A549 (cell line): ENCODE data around the gene STIM1. TPM values are rescaled to one million over a fixed set of nuclear protein-coding genes. Genes with fewer than 3 reads are reported as not detected.

Experiments
- ATAC-seq, 2 experiments: fragments of 200-7000 bp in 1 of 2; fragments of >200 bp in 1 of 2; cut with Nextera tagmentation in 1 of 2; cut with Tn5 transposase in 1 of 2; 3 replicates each; pipeline versions ENCODE4 v1.8.0 to v1.9.1; 2018 to 2020; ENCODE audit warnings: mild to moderate bottlenecking in 1 of 2, moderate library complexity in 1 of 2
- CTCF ChIA-PET: fragments of 300-600 bp; sonication (Branson Sonifier 250); formaldehyde crosslinking; extraction: SDS; loops from one replicate; lab custom pipeline; 2021; ENCODE audit warnings: antibody characterized with exemption, inconsistent platforms; lab: Yijun Ruan, JAX
- POLR2A ChIA-PET: fragments of 350-600 bp; formaldehyde crosslinking; extraction: SDS; loops from one replicate; lab custom pipeline; 2021; ENCODE audit warnings: antibody characterized with exemption, inconsistent platforms; lab: Yijun Ruan, JAX
- DNase-seq, 2 experiments: peaks; one replicate each; pipeline versions ENCODE4 v3.0.0 to v3.0.0-alpha.2; 2011 to 2016; ENCODE audit warnings: low read depth in 1 of 2, low spot score in 1 of 2
- FAIRE-seq: peaks from 2 replicates; lab custom pipeline; 2011; peaks lifted over from hg19 to GRCh38; lab: Jason Lieb, UNC
- H3K27ac ChIP-seq, 2 experiments: fragments of >200 bp; sonication (Bioruptor Twin); formaldehyde crosslinking; 3 replicates each; pipeline ENCODE4 v1.5.1; 2016 to 2017
- H3K4me1 ChIP-seq: fragments of >200 bp; sonication (Bioruptor Twin); formaldehyde crosslinking; 3 replicates; pipeline ENCODE4 v1.6.1; 2016
- H3K4me2 ChIP-seq: fragments of >200 bp; sonication (Bioruptor Twin); formaldehyde crosslinking; 3 replicates; pipeline ENCODE4 v1.6.1; 2016
- H3K4me3 ChIP-seq: fragments of >200 bp; sonication (Bioruptor Twin); formaldehyde crosslinking; 3 replicates; pipeline ENCODE4 v1.5.1; 2016
- H3K9me3 ChIP-seq: fragments of >200 bp; sonication (Bioruptor Twin); formaldehyde crosslinking; 3 replicates; pipeline ENCODE4 v1.6.1; 2016
- BCL3 ChIP-seq: fragments of >200 bp; sonication (Bioruptor Twin); formaldehyde crosslinking; IDR thresholded peaks from 3 replicates; pipeline ENCODE4 v1.6.1; 2016
- BHLHE40 ChIP-seq: IDR thresholded peaks from 2 replicates; pipeline ENCODE4 v1.6.1; 2012; ENCODE audit warnings: low read depth, low read length, inconsistent platforms
- CHD2 ChIP-seq: fragments of 150-350 bp; IDR thresholded peaks from 2 replicates; pipeline ENCODE4 v1.6.1; 2014; ENCODE audit warnings: low read length; ENCODE audit not compliant: partially characterized antibody
- E2F6 ChIP-seq: IDR thresholded peaks from 2 replicates; pipeline ENCODE4 v1.6.1; 2012; ENCODE audit warnings: low read depth, borderline replicate concordance
- EHF ChIP-seq: fragments of 250-450 bp; sonication (Bioruptor Pico); IDR thresholded peaks from 2 replicates; pipeline ENCODE4 v1.5.0; 2020; ENCODE audit warnings: mild to moderate bottlenecking
- ELK1 ChIP-seq: fragments of 150-350 bp; IDR thresholded peaks from 2 replicates; pipeline ENCODE4 v1.6.1; 2014; ENCODE audit warnings: low read depth, mild to moderate bottlenecking, low read length
- GATA3 ChIP-seq: IDR thresholded peaks from 2 replicates; pipeline ENCODE4 v1.6.1; 2012; ENCODE audit warnings: borderline replicate concordance
- HEYL ChIP-seq: fragments of 250-450 bp; sonication (Bioruptor Pico); IDR thresholded peaks from 2 replicates; pipeline ENCODE4 v1.8.0; 2021; ENCODE audit warnings: mild to moderate bottlenecking, moderate library complexity
- HMGXB4 ChIP-seq: fragments of 250-450 bp; sonication (Bioruptor Pico); IDR thresholded peaks from 2 replicates; pipeline ENCODE4 v1.5.0; 2021; ENCODE audit warnings: mild to moderate bottlenecking, moderate library complexity, borderline replicate concordance
- HOXA7 ChIP-seq: fragments of 250-450 bp; sonication (Bioruptor Pico); IDR thresholded peaks from 2 replicates; pipeline ENCODE4 v1.5.0; 2020; ENCODE audit warnings: mild to moderate bottlenecking, moderate library complexity
- HOXB5 ChIP-seq: fragments of 250-450 bp; sonication (Bioruptor Pico); IDR thresholded peaks from 2 replicates; pipeline ENCODE4 v1.5.0; 2020; ENCODE audit warnings: mild to moderate bottlenecking, moderate library complexity
- JUN ChIP-seq, 2 experiments: fragments of >200 bp; sonication (Bioruptor Twin); formaldehyde crosslinking; IDR thresholded peaks; 2 replicates in 1 of 2; 3 replicates in 1 of 2; pipeline ENCODE4 v1.6.1; 2016 to 2017
- JUNB ChIP-seq: fragments of >200 bp; sonication (Bioruptor Twin); formaldehyde crosslinking; IDR thresholded peaks from 2 replicates; pipeline ENCODE4 v1.6.1; 2016
- MAFK ChIP-seq: fragments of 450-650 bp; IDR thresholded peaks from 2 replicates; pipeline ENCODE4 v1.6.1; 2014; ENCODE audit not compliant: partially characterized antibody
- MAZ ChIP-seq: fragments of 150-350 bp; IDR thresholded peaks from 2 replicates; pipeline ENCODE4 v1.6.1; 2014; ENCODE audit warnings: antibody characterized with exemption, low read depth, low read length, borderline replicate concordance
- MYC ChIP-seq: IDR thresholded peaks from 2 replicates; pipeline ENCODE4 v1.6.1; 2012; ENCODE audit warnings: mild to moderate bottlenecking, inconsistent platforms, low read length, improper control_type of control experiment, borderline replicate concordance
- NPAS2 ChIP-seq: fragments of 250-450 bp; sonication (Bioruptor Pico); IDR thresholded peaks from 2 replicates; pipeline ENCODE4 v1.8.0; 2022; ENCODE audit warnings: mild to moderate bottlenecking, moderate library complexity, borderline replicate concordance
- NR3C1 ChIP-seq: fragments of >200 bp; sonication (Bioruptor Twin); formaldehyde crosslinking; IDR thresholded peaks from 3 replicates; pipeline ENCODE4 v1.6.1; 2017
- PHF8 ChIP-seq: fragments of 200-600 bp; sonication (generic); IDR thresholded peaks from 2 replicates; pipeline ENCODE4 v1.6.1; 2016; ENCODE audit warnings: low read depth, mild to moderate bottlenecking, antibody characterized with exemption, moderate library complexity, borderline replicate concordance
- REST ChIP-seq: fragments of 200-600 bp; sonication (generic); IDR thresholded peaks from 2 replicates; pipeline ENCODE4 v1.6.1; 2016; ENCODE audit warnings: antibody characterized with exemption, mild to moderate bottlenecking, moderate library complexity
- RNF2 ChIP-seq: fragments of 200-600 bp; sonication (generic); IDR thresholded peaks from 2 replicates; pipeline ENCODE4 v1.6.1; 2016; ENCODE audit warnings: low read depth, mild to moderate bottlenecking, antibody characterized with exemption, moderate library complexity, borderline replicate concordance
- TP53 ChIP-seq: fragments of 250-450 bp; sonication (Bioruptor Pico); IDR thresholded peaks from 2 replicates; pipeline ENCODE4 v1.5.0; 2021; ENCODE audit warnings: mild to moderate bottlenecking, moderate library complexity
- ZSCAN20 ChIP-seq: fragments of 250-450 bp; sonication (Bioruptor Pico); IDR thresholded peaks from 2 replicates; pipeline ENCODE4 v1.8.0; 2022; ENCODE audit warnings: mild to moderate bottlenecking, moderate library complexity
- WGBS: methylation state at CpG from one replicate; pipeline ENCODE4 v1.1.6; 2017; ENCODE audit errors: missing lambda C conversion rate; 5-methylcytosine and 5-hydroxymethylcytosine counted together
- polyA plus RNA-seq, 4 experiments: library from polyadenylated mRNA; depleted of rRNA in 3 of 4; stranded (reverse); fragments of >200 nt; fragmentation: RNase III in 1 of 4; extraction: RNeasy Plus Mini Kit Qiagen cat#74134 plus additional on column Dnase treatment in 1 of 4; gene quantifications; 2 replicates in 3 of 4; 3 replicates in 1 of 4; pipeline ENCODE4 v1.2.3, GENCODE V29; 2011 to 2017

The STIM1 gene
- polyA plus RNA-seq, 2 of the 4 experiments (the other 2 are of a cell fraction): 35.2 to 38.7 TPM

- H3K9me3 ChIP-seq: no peaks in the 10 kb centered on the region
- POLR2A ChIA-PET: no interaction called here
- H3K27ac ChIP-seq: no peak overlapping the region
- ATAC-seq (no peak), DNase-seq (no peak), FAIRE-seq (no peak)
- TF ChIP-seq JUNB (no peak), MAFK (no peak), BHLHE40 (no peak), HMGXB4 (CRISPR knock-in tag) (no peak), PHF8 (no peak), NR3C1 (no peak), ZSCAN20 (CRISPR knock-in tag) (no peak), HOXB5 (CRISPR knock-in tag) (no peak), CHD2 (no peak), MAZ (no peak), HEYL (CRISPR knock-in tag) (no peak), ELK1 (no peak), NPAS2 (no peak), REST (no peak), HOXA7 (CRISPR knock-in tag) (no peak), JUN (IDR thresholded peaks at IDR 0.05) (no peak), BCL3 (no peak)
- no peak overlapping the region for H3K4me2 ChIP-seq
- no peak overlapping the region for H3K4me3 ChIP-seq
- WGBS: 76% methylated on average over 5 of the region's 5 CpGs
- H3K4me1 ChIP-seq: no peaks in the 10 kb centered on the region
- CTCF ChIA-PET: interaction anchor here (0.6 to 15.7 kb wide), 3 partner anchors 10 to 919 kb away, joined by 3 to 919 read pairs (median 16); partner anchors contain the start of genes RHOG and STIM1
Measured at GRCh38 chr11:4066910-4067309, 211.4 kb downstream of the STIM1 start.

- no peak for FAIRE-seq
- Histone ChIP-seq H3K4me1 (no peaks in the 10 kb centered on the region), H3K4me3 (no peak overlapping the region), H3K9me3 (no peaks in the 10 kb centered on the region), H3K27ac (no peak overlapping the region), H3K4me2 (no peak overlapping the region)
- no peak for DNase-seq
- CTCF ChIA-PET: interaction anchor here (6.0 to 15.7 kb wide), 2 partner anchors 14 to 220 kb away, joined by 102 to 919 read pairs; partner anchors contain the start of genes RHOG and STIM1
- TF ChIP-seq EHF (CRISPR knock-in tag): no peak
- no peak for TF ChIP-seq E2F6
- TF ChIP-seq ZSCAN20 (CRISPR knock-in tag): no peak
- TF ChIP-seq MYC: no peak
- no peak for TF ChIP-seq HOXB5 (CRISPR knock-in tag)
- TF ChIP-seq CHD2: no peak
- TF ChIP-seq JUNB: no peak
- no peak for TF ChIP-seq TP53 (CRISPR knock-in tag)
- no peak for TF ChIP-seq GATA3
- TF ChIP-seq RNF2: no peak
- WGBS: 88% methylated on average over 1 of the region's 1 CpG
- POLR2A ChIA-PET: no interaction called here
- ATAC-seq: no peak
Measured at GRCh38 chr11:4068962-4069361, 213.5 kb downstream of the STIM1 start.
